Cardiac fibroblast (primary cell): ENCODE measurements around the gene DPAGT1.

Source experiments
- DNase-seq, 2 donors: peaks; one replicate each; pipeline versions ENCODE4 v3.0.0 to v3.0.0-alpha.2; 2010; ENCODE audit warnings: low read depth in 2 of 2
- H3K4me3 ChIP-seq, 2 donors: replicated peaks in 1 of 2; 1 replicate in 1 of 2; 2 replicates in 1 of 2; pipeline ENCODE4 v1.5.1; 2011; ENCODE audit warnings: low read depth in 2 of 2, low read length in 2 of 2, mild to moderate bottlenecking in 2 of 2, moderate library complexity in 1 of 2
- CTCF ChIP-seq: IDR thresholded peaks from one replicate; pipeline ENCODE4 v1.5.1; 2011; ENCODE audit warnings: low read depth, mild to moderate bottlenecking, low read length, inconsistent platforms

The DPAGT1 gene

DNA sequence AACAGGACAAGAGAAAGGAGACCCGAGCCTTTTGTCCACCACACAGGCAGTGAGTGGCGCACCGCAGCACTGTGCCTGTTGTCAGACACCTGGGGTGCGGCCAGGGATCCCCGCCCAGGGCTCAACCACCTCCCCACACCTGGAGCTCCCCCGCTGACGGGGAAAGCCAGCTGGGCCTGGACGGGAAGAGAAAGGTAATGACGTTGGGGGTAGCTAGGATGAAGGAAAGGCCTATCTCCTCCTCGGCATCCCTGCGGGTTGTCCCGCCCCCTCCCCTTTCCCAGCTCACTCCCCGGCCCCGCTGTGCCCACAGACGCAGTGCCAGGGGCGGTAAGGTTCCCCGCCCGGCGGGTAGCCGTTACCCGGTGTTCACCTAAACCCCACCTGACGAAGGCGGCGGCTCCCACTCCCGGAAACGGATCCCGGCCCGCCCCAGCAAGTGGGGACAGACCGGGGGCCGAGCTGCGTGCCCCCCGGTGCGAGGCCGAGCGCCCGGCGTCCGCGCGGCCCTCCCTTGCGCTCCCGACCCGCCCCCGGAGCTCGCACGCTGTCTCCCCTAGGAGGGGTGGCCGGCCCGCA is 45.1 kb downstream of the DPAGT1 start:
- H3K4me3 ChIP-seq = peak overlapping the region; percentile 87 to 93
- peak; percentile 5 to 7 for DNase-seq
- no peak for TF ChIP-seq CTCF

GRCh38 chr11:119055901-119056300 is 45.8 kb downstream of the DPAGT1 start:
- H3K4me3 ChIP-seq = peak overlapping the region; percentile 87 to 93
- peak; percentile 12 for TF ChIP-seq CTCF
- peak; percentile 43 to 50 for DNase-seq

GRCh38 chr11:119054418-119054817 is 47.2 kb downstream of the DPAGT1 start:
- H3K4me3 ChIP-seq = no peak overlapping the region
- no peak for TF ChIP-seq CTCF
- no peak for DNase-seq

DNA sequence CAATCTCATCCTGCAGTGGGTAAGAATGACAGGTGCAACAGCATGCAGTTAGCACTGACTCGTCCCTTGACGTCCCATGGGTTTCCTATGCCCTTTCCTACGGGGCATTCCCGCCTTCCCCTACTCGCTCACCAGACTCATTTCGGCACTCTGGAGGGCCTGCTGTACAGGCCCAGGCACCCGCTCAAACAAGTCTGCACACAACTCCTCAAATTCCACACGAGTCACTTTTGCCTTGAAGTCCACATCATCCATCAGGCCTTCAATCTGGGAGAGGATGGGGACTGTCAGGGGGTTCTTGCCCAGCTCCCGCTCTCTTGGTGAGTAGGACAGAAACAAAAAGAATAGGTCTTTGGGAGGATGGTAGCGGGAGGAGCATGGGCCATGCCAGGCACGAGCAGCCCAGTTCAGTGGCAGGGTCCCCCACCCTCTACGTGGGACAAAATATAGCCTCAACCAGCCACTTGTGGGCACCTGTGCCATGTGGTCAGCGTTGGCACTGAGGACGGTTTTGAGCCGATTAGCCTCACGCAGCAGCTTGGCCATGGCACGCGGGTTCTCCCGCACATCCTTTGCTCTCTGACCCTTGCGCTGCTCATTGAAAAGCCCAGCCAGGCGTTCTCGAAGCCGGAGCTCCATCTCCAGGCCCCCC is 49.4 kb downstream of the DPAGT1 start:
- H3K4me3 ChIP-seq = no peak overlapping the region
- no peak for TF ChIP-seq CTCF
- DNase-seq = no peak

- no peak for DNase-seq
- H3K4me3 ChIP-seq = no peak overlapping the region
- no peak for TF ChIP-seq CTCF
Observed at GRCh38 chr11:119051440-119052162, 50.1 kb downstream of the DPAGT1 start.

GRCh38 chr11:119049081-119049480 is 52.6 kb downstream of the DPAGT1 start:
- DNase-seq = no peak
- no peak overlapping the region for H3K4me3 ChIP-seq
- no peak for TF ChIP-seq CTCF
